Uterus (tissue), 4 donors: ENCODE data around the gene AP1S3. TPM values are rescaled to one million over a fixed set of nuclear protein-coding genes. Genes with fewer than 3 reads are reported as not detected.

Experiments used
- DNase-seq, 2 donors: peaks; one replicate each; pipeline ENCODE4 v3.0.0-alpha.2; 2019 to 2020
- H3K27ac ChIP-seq, 2 donors: fragments of 200-600 bp; sonication (generic); 1 replicate in 1 of 2; 2 replicates in 1 of 2; pipeline ENCODE4 v1.5.1; 2016 to 2018
- H3K27me3 ChIP-seq, 2 donors: fragments of 200-600 bp; sonication (generic); one replicate each; pipeline ENCODE4 v1.5.1; 2018 to 2019; ENCODE audit warnings: control low read depth in 1 of 2
- H3K36me3 ChIP-seq, 2 donors: fragments of 200-600 bp; sonication (generic); one replicate each; pipeline ENCODE4 v1.5.1; 2019; ENCODE audit warnings: control low read depth in 1 of 2
- H3K4me1 ChIP-seq, 2 donors: fragments of 200-600 bp; sonication (generic); one replicate each; pipeline ENCODE4 v1.5.1; 2018 to 2019; ENCODE audit warnings: control low read depth in 1 of 2
- H3K4me3 ChIP-seq, 2 donors: fragments of 200-600 bp; sonication (generic); 1 replicate in 1 of 2; 2 replicates in 1 of 2; pipeline ENCODE4 v1.5.1; 2018 to 2019; ENCODE audit warnings: mild to moderate bottlenecking in 1 of 2
- H3K9me3 ChIP-seq, 2 donors: fragments of 200-600 bp; sonication (generic); one replicate each; pipeline ENCODE4 v1.5.1; 2019; ENCODE audit warnings: control low read depth in 1 of 2
- CTCF ChIP-seq, 4 experiments: fragments of 200-600 bp in 2 of 4; fragments of 450-650 bp in 2 of 4; sonication (generic) in 2 of 4; IDR thresholded peaks; one replicate each; pipeline ENCODE4 v1.5.1; 2016 to 2019; ENCODE audit warnings: antibody characterized with exemption in 4 of 4, mild to moderate bottlenecking in 2 of 4, moderate library complexity in 1 of 4
- POLR2A ChIP-seq, 2 donors: fragments of 450-650 bp; IDR thresholded peaks; one replicate each; pipeline ENCODE4 v1.6.1; 2016; ENCODE audit warnings: antibody characterized with exemption in 2 of 2, mild to moderate bottlenecking in 1 of 2, moderate library complexity in 1 of 2
- intact Hi-C: fragments of 100-400 bp; cut with DNase I; formaldehyde crosslinking; loops from one replicate; pipeline ENCODE4 v1.15.1; 2023; ENCODE audit warnings: low total_unique reads
- total RNA-seq, 4 donors: library from RNA; depleted of rRNA in 3 of 4; stranded (reverse); fragments of >200 nt in 3 of 4; gene quantifications; one replicate each; pipeline versions ENCODE4 v1.1.0 to v1.2.4, GENCODE V29; 2014 to 2023
- donor health status: DM: yes; HTN: yes; CAD: no.

The AP1S3 gene
- total RNA-seq, 4 donors from 2014 or later, result 2.0 to 5.6 TPM; not detected in 2

DNA sequence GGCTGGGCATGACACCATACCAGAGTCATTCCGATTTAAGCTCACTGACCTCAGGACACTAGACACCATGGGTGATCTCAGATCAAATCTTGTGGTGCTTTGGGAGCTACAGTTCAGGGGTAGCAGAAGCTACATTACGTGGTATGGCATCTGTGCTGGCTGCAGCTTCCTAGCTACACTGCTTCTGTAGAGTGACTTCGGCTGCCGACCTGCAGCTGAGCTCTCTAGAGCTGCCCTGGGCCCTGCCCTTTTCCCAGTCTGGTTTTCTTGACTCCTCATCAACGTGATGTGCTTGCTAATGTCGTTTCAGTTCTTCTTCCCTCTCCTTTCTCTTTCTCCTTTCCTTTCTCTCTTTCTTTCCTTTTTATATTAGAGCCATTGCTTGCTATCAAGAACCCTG is 100.2 kb downstream of the AP1S3 start:
- H3K27ac ChIP-seq, result no peak overlapping the region
- DNase-seq, result no peak
- H3K4me1 ChIP-seq, result no peaks in the 10 kb centered on the region

GRCh38 chr2:223736488-223736887 is 100.9 kb downstream of the AP1S3 start:
- Histone ChIP-seq H3K27me3 (no peaks in the 10 kb centered on the region), H3K4me3 (no peak overlapping the region), H3K9me3 (no peaks in the 10 kb centered on the region), H3K27ac (no peak overlapping the region), H3K36me3 (no peaks in the 10 kb centered on the region), H3K4me1 (no peaks in the 10 kb centered on the region)
- intact Hi-C loops, result no loop called here
- no peak for DNase-seq
- TF ChIP-seq POLR2A (IDR thresholded peaks at IDR 0.05), result no peak
- no peak for TF ChIP-seq CTCF (IDR thresholded peaks at IDR 0.05)

More for the DNA sequence above, 100.2 kb downstream of the AP1S3 start:
- Histone ChIP-seq H3K4me3 (no peak overlapping the region), H3K27me3 (no peaks in the 10 kb centered on the region), H3K9me3 (no peaks in the 10 kb centered on the region), H3K36me3 (no peaks in the 10 kb centered on the region)
- intact Hi-C loops, result no loop called here
- no peak for TF ChIP-seq POLR2A (IDR thresholded peaks at IDR 0.05)
- TF ChIP-seq CTCF (IDR thresholded peaks at IDR 0.05), result no peak

DNA sequence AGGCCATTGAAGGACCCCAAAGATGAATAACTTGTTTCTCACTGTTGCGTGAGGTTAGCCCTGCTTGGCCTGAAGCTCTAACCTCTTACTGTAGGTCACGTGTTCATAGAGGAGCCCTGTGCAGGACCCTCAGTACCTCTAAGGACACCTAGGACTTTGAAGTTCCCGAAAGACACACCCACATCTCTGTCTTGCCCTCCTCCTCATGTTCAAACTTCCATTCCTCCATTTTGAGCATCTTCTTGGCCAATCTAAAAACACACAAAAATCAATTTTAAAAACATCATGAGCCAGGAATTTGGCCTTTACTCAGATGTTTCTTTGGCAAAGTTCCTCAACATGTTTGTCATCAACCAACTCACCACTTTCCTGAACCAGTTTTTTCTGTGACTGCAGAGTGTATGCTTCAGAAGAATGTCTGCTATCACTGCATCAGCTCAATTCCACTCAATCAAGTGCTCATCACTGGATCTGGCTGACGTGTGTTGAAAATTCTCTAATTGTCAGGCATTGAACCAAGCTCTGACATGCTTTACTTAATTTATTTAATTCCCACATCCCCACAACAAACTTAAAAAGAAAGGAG is 101.6 kb downstream of the AP1S3 start:
- intact Hi-C loops, result no loop called here
- no peaks in the 10 kb centered on the region for H3K4me1 ChIP-seq
- no peak for DNase-seq

DNA sequence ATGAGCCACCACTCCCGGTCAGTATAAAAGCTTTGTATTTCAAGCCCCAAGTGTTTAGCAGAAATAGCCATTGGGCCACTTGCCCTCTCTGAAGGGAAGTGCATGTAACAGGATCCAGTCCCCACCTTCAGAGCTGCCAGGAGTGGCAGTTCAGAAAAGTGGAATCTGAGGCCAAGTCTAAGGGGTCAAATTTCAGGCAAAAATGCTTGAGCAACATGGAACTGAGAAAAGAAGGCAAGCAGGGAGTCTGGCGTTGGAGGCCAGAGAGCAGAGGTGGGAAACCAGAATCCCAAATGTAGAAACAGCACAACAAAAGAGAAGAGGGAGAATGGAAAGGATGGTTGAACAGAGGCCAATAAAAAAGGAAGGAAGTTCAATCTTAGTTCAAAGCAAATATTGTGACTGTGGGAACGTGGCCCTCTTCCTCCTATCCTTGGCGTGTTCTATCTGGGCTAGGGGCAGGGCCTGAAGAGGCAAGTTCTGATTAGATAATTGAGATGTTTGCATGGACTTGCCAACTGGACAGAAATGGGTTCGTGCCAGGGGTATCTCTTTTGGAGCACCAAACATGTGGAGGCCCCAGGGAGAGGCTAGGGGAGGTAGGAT is 102.2 kb downstream of the AP1S3 start:
- no peak for DNase-seq
- no peak for TF ChIP-seq CTCF (IDR thresholded peaks at IDR 0.05)
- TF ChIP-seq POLR2A (IDR thresholded peaks at IDR 0.05), result no peak
- Histone ChIP-seq H3K4me3 (no peak overlapping the region), H3K27me3 (no peaks in the 10 kb centered on the region), H3K27ac (no peak overlapping the region), H3K36me3 (no peaks in the 10 kb centered on the region), H3K9me3 (no peaks in the 10 kb centered on the region), H3K4me1 (no peaks in the 10 kb centered on the region)
- intact Hi-C loops, result no loop called here

More for the DNA sequence above, 101.6 kb downstream of the AP1S3 start:
- H3K27ac ChIP-seq, result no peak overlapping the region
- no peaks in the 10 kb centered on the region for H3K9me3 ChIP-seq
- H3K27me3 ChIP-seq, result no peaks in the 10 kb centered on the region
- TF ChIP-seq POLR2A (IDR thresholded peaks at IDR 0.05), result no peak
- TF ChIP-seq CTCF (IDR thresholded peaks at IDR 0.05), result no peak
- H3K36me3 ChIP-seq, result no peaks in the 10 kb centered on the region
- no peak overlapping the region for H3K4me3 ChIP-seq

DNA sequence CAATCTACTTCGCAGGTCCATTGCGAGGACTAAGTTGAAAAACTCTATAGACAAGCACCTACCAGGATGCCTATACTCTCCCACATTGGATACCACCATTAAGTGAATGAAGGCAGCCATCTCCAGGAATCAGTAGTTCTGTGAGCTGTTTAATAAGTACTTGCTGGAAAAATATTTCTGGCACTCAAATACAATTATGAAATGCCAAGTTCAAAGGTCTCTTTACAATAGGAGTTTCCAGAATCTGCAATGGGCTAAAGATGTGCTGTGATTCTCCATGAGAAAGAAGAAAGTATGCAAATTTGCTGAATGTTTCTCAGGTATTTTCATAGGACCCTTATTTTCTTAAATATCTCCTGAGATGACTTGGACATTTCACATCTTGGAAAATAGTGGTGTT is 103.0 kb downstream of the AP1S3 start:
- Histone ChIP-seq H3K36me3 (no peaks in the 10 kb centered on the region), H3K4me1 (no peaks in the 10 kb centered on the region), H3K27ac (no peak overlapping the region), H3K9me3 (no peaks in the 10 kb centered on the region), H3K27me3 (no peaks in the 10 kb centered on the region), H3K4me3 (no peak overlapping the region)
- intact Hi-C loops, result no loop called here
- DNase-seq, result no peak
- no peak for TF ChIP-seq POLR2A (IDR thresholded peaks at IDR 0.05)
- TF ChIP-seq CTCF (IDR thresholded peaks at IDR 0.05), result no peak
